PC-9 (cell line): Measurements from ENCODE around the gene PYDC1. TPM values are rescaled to one million over a fixed set of nuclear protein-coding genes. Genes with fewer than 3 reads are reported as not detected.
"Not testable (repeated sequence)": the region's sequence is repeated elsewhere in the genome, so short reads cannot be mapped to it uniquely, and the experiment has no call there.

Source experiments
- BruUV-seq: library from RNA; stranded (reverse); fragments of 400-500 nt; replicated peaks from 2 replicates; lab custom pipeline; 2021; lab: Mats Ljungman, UMichigan
- CTCF ChIA-PET: fragments of 300-600 bp; sonication (Branson Sonifier 250); formaldehyde crosslinking; loops from one replicate; lab custom pipeline; 2022; ENCODE audit warnings: antibody characterized with exemption; lab: Charles Lee
- POLR2A ChIA-PET: fragments of 300-600 bp; sonication (Branson Sonifier 250); formaldehyde crosslinking; loops from one replicate; lab custom pipeline; 2022; ENCODE audit warnings: antibody characterized with exemption; ENCODE audit not compliant: unreplicated experiment; lab: Charles Lee
- DNase-seq, 2 experiments: peaks; one replicate each; pipeline versions ENCODE4 v3.0.0 to v3.0.0-alpha.2; 2015 to 2022; ENCODE audit warnings: mixed read lengths in 1 of 2
- H2AFZ ChIP-seq: fragments of 200-600 bp; sonication (generic); 2 replicates; pipeline ENCODE4 v1.8.1; 2017; ENCODE audit warnings: antibody characterized with exemption
- H3F3A ChIP-seq: fragments of 200-600 bp; sonication (generic); 2 replicates; pipeline ENCODE4 v1.8.1; 2017; ENCODE audit warnings: antibody characterized with exemption, mild to moderate bottlenecking, low read depth; ENCODE audit not compliant: insufficient read depth
- H3K27ac ChIP-seq: fragments of 200-600 bp; sonication (generic); 2 replicates; pipeline ENCODE4 v1.6.1; 2016; ENCODE audit warnings: mixed run types
- H3K27me3 ChIP-seq: fragments of 200-600 bp; sonication (generic); 2 replicates; pipeline ENCODE4 v1.6.1; 2016; ENCODE audit warnings: low read depth, mixed run types; ENCODE audit not compliant: insufficient read depth
- H3K36me3 ChIP-seq: fragments of 200-600 bp; sonication (generic); 2 replicates; pipeline ENCODE4 v1.6.1; 2016; ENCODE audit warnings: low read depth, mixed run types
- H3K4me1 ChIP-seq: fragments of 200-600 bp; sonication (generic); replicated peaks from 2 replicates; pipeline ENCODE4 v1.6.1; 2016; ENCODE audit warnings: mixed run types; ENCODE audit not compliant: insufficient read depth
- H3K4me2 ChIP-seq: fragments of 200-600 bp; sonication (generic); 2 replicates; pipeline ENCODE4 v1.6.1; 2017; ENCODE audit warnings: mixed run types
- H3K4me3 ChIP-seq: fragments of 200-600 bp; sonication (generic); 2 replicates; pipeline ENCODE4 v1.6.1; 2016; ENCODE audit warnings: mixed run types
- H3K79me2 ChIP-seq: fragments of 200-600 bp; sonication (generic); 2 replicates; pipeline ENCODE4 v1.6.1; 2017; ENCODE audit warnings: low read depth, mixed run types
- H3K9me2 ChIP-seq: fragments of 200-600 bp; sonication (generic); 2 replicates; pipeline ENCODE4 v1.8.1; 2017; ENCODE audit warnings: mild to moderate bottlenecking; ENCODE audit not compliant: insufficient read depth
- H3K9me3 ChIP-seq: fragments of 200-600 bp; sonication (generic); 2 replicates; pipeline ENCODE4 v1.8.1; 2016; ENCODE audit warnings: low read depth; ENCODE audit not compliant: insufficient read depth
- H4K20me1 ChIP-seq: fragments of 200-600 bp; sonication (generic); 2 replicates; pipeline ENCODE4 v1.8.1; 2017; ENCODE audit not compliant: insufficient read depth
- EZH2 ChIP-seq: fragments of 200-600 bp; sonication (generic); IDR thresholded peaks from 2 replicates; pipeline ENCODE4 v1.8.0; 2017; ENCODE audit warnings: antibody characterized with exemption, low read depth
- intact Hi-C: fragments of 100-400 bp; cut with micrococcal nuclease; formaldehyde crosslinking; loops from one replicate; pipeline ENCODE4 v1.10.0; 2022; ENCODE audit not compliant: unreplicated experiment
- total RNA-seq: library from RNA; stranded (reverse); gene quantifications from 2 replicates; pipeline ENCODE4 v1.2.3, GENCODE V29; 2021
- TF ChIP-seq, protein P1 (sequence below): fragments of 200-600 bp; sonication (generic); conservative IDR thresholded peaks from 2 replicates; pipeline ENCODE4 v1.6.1; 2017; ENCODE audit warnings: mixed run types, antibody characterized with exemption, mild to moderate bottlenecking, moderate library complexity

PYDC1 gene
- total RNA-seq, 1 experiment from 2014 or later = not detected

DNA sequence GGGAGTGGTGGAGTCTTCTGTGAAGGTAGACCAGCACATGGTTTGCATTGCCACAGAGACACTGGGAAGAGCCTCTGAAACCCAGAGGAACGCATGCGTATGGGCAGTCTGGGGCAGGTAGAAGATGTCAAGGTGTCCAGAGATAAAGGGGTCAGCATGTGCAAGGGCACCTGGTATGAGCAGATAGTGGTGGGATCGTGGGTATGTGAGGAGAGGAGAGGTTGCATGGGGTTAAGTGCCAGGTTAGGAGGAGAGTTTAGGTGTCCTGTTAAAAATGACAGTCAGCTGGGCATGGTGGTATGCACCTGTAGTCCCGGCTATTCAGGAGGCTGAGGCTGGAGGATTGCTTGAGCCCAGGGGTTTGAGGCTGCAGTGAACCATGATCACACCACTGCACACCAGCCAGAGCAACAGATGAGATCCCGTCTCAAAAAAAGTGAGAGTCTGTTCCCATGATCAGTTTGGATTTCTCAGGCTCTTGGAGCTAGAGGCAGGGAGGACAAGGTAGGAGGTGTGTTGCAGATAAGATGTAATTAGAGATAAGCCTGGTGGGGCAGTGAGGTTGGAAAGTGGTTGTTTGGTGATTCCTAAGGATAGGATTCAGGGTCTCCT lies 17.4 kb downstream of the PYDC1 start:
- no peak overlapping the region for H2AFZ ChIP-seq
- H3K4me2 ChIP-seq = no peak overlapping the region
- no peaks in the 10 kb centered on the region for H3K27me3 ChIP-seq
- TF ChIP-seq EZH2 = no peak
- TF ChIP-seq, protein P1, sequence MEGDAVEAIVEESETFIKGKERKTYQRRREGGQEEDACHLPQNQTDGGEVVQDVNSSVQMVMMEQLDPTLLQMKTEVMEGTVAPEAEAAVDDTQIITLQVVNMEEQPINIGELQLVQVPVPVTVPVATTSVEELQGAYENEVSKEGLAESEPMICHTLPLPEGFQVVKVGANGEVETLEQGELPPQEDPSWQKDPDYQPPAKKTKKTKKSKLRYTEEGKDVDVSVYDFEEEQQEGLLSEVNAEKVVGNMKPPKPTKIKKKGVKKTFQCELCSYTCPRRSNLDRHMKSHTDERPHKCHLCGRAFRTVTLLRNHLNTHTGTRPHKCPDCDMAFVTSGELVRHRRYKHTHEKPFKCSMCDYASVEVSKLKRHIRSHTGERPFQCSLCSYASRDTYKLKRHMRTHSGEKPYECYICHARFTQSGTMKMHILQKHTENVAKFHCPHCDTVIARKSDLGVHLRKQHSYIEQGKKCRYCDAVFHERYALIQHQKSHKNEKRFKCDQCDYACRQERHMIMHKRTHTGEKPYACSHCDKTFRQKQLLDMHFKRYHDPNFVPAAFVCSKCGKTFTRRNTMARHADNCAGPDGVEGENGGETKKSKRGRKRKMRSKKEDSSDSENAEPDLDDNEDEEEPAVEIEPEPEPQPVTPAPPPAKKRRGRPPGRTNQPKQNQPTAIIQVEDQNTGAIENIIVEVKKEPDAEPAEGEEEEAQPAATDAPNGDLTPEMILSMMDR = no peak
- no peaks in the 10 kb centered on the region for H3K79me2 ChIP-seq
- ChIA-PET CTCF (no interaction called here), POLR2A (interaction anchor here (0.7 kb wide), 1 partner anchor 70 kb away, joined by 6 read pairs; no protein-coding TSS in a partner anchor)
- H3K4me3 ChIP-seq = no peak overlapping the region
- intact Hi-C loops = loop anchor here (5.0 kb wide), 2 partner anchors 188 to 243 kb away; partner anchors contain the start of gene ZNF843
- peaks cover 10% of the 10 kb centered on the region for H3K36me3 ChIP-seq
- H3K9me2 ChIP-seq = no peaks in the 10 kb centered on the region
- peaks cover 19% of the 10 kb centered on the region for H3K4me1 ChIP-seq
- 0 out of 2 replicates have a peak overlapping the region, but pooled peaks have one; percentile 1 for H3K27ac ChIP-seq
- peaks cover 80% of the 10 kb centered on the region for H3F3A ChIP-seq
- H3K9me3 ChIP-seq = no peaks in the 10 kb centered on the region
- BruUV-seq = no TSS peak
- DNase-seq = no peak
- peaks cover 35% of the 10 kb centered on the region for H4K20me1 ChIP-seq

- POLR2A ChIA-PET = interaction anchor here (0.6 to 0.7 kb wide), 5 partner anchors 14 to 215 kb away, joined by 3 to 11 read pairs (median 6); no protein-coding TSS in a partner anchor
- no peaks in the 10 kb centered on the region for H3K9me3 ChIP-seq
- H3K79me2 ChIP-seq = no peaks in the 10 kb centered on the region
- H3K4me1 ChIP-seq = peaks cover 10% of the 10 kb centered on the region
- no peaks in the 10 kb centered on the region for H3K27me3 ChIP-seq
- peaks cover 47% of the 10 kb centered on the region for H4K20me1 ChIP-seq
- no peaks in the 10 kb centered on the region for H3K9me2 ChIP-seq
- no peak overlapping the region for H3K4me2 ChIP-seq
- H3K36me3 ChIP-seq = peaks cover 12% of the 10 kb centered on the region
- no peak overlapping the region for H3K27ac ChIP-seq
- H2AFZ ChIP-seq = no peak overlapping the region
- intact Hi-C loops = no loop called here
- CTCF ChIA-PET = interaction anchor here (0.7 kb wide), 1 partner anchor 184 kb away, joined by 3 read pairs; no protein-coding TSS in a partner anchor
- no peak for DNase-seq
- H3K4me3 ChIP-seq = no peak overlapping the region
- H3F3A ChIP-seq = peaks cover 87% of the 10 kb centered on the region
- no TSS peak for BruUV-seq
- no peak for TF ChIP-seq EZH2
- TF ChIP-seq, protein P1 = no peak
Observed at GRCh38 chr16:31198207-31198882, 18.6 kb downstream of the PYDC1 start.

GRCh38 chr16:31196324-31197088 lies 20.4 kb downstream of the PYDC1 start:
- CTCF ChIA-PET = no interaction called here
- POLR2A ChIA-PET = interaction anchor here (1.0 kb wide), 1 partner anchor 677 kb away, joined by 6 read pairs; the partner anchor contains the start of gene ZNF267
- no peaks in the 10 kb centered on the region for H3K9me3 ChIP-seq
- DNase-seq = no peak
- H3K9me2 ChIP-seq = no peaks in the 10 kb centered on the region
- no peak overlapping the region for H3K4me2 ChIP-seq
- peaks cover 30% of the 10 kb centered on the region for H3K36me3 ChIP-seq
- no TSS peak for BruUV-seq
- H3K4me3 ChIP-seq = no peak overlapping the region
- no peaks in the 10 kb centered on the region for H3K79me2 ChIP-seq
- H3K27ac ChIP-seq = no peak overlapping the region
- no peaks in the 10 kb centered on the region for H3K27me3 ChIP-seq
- H3K4me1 ChIP-seq = peaks cover 8% of the 10 kb centered on the region; the same call in 1 of the 2 replicates
- H4K20me1 ChIP-seq = peaks cover 60% of the 10 kb centered on the region
- intact Hi-C loops = no loop called here
- no peak overlapping the region for H2AFZ ChIP-seq
- H3F3A ChIP-seq = peaks cover 98% of the 10 kb centered on the region
- TF ChIP-seq EZH2 = no peak
- TF ChIP-seq, protein P1 = no peak

DNA sequence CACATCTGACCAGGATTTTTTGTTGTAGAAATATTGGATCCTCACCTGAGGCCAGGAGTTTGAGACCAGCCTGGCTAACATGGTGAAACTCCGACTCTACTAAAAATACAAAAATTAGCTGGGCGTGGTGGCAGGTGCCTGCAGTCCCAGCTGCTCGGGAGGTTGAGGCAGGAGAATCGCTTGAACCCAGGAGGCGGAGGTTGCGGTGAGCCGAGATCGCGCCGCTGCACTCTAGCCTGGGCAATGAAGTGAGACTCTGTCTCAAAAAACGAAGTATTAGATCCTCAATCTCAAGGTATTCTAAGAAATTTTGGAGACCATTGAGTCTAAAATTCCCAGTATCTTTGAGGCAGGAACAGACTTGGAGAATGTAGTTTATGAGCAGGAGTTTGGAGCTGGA lies 21.1 kb downstream of the PYDC1 start:
- H3K9me3 ChIP-seq, H3K4me2 ChIP-seq, H3K9me2 ChIP-seq, POLR2A ChIA-PET, BruUV-seq, H2AFZ ChIP-seq, H3K79me2 ChIP-seq, CTCF ChIA-PET, intact Hi-C loops, H3K4me3 ChIP-seq, H3K4me1 ChIP-seq, DNase-seq, H3K27me3 ChIP-seq, H3K27ac ChIP-seq: not testable (repeated sequence)
- peaks cover 66% of the 10 kb centered on the region for H4K20me1 ChIP-seq
- H3F3A ChIP-seq = peaks cover 99% of the 10 kb centered on the region
- H3K36me3 ChIP-seq = peaks cover 36% of the 10 kb centered on the region
